Measurements from ENCODE around the gene ECM1.

The ECM1 gene

DNA sequence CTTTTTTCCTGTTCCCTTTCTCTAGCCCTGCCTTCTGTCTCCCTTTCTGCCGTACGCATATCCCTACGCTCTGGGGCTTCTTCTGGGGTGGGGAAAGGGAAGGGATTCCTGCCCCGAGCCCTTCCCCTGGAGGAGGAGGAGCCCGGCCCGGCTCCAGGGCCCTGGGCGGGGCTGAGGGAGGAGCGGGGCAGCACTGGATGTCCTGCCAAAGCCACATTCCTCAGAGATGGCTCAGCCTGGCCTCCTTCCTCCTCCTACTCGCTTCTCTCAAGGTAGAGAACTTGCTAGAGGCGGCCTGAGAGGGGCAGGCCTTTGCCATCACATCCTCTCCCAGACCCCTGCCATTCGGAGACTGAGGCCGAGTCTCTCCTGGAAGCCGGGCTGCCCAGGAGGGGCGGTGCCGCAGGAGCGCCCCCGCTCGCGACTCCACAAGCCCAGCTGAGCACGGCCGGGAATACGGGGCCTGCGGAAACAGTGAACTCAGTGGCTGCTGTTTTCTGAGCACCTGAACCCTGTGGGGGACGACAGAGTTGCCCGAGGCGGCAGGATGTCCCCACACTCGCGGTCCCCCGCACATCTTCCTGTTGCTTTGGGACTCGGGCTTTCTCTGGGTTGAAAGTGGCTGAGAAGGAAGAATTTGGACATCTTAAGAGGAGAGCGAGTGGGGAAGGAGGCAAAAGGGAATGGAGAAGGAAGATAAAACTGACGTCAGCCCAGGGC, 53.5 kb downstream of the ECM1 start:
- Mint-ChIP-seq H3K4me3 (peak overlapping the region; percentile 82), H3K9me3 (no peaks in the 10 kb centered on the region), H3K27me3 (no peaks in the 10 kb centered on the region), H3K27ac (peak overlapping the region; percentile 99), H3K36me3 (ENCODE audit: low read depth) (peaks cover 93% of the 10 kb centered on the region), H3K4me1 (ENCODE audit: low read depth) (peaks cover 88% of the 10 kb centered on the region)
- intact Hi-C loops (cut with micrococcal nuclease) = loop anchor here (1.0 to 5.0 kb wide), 3 partner anchors 9 to 61 kb away; partner anchors contain the start of gene MCL1

DNA sequence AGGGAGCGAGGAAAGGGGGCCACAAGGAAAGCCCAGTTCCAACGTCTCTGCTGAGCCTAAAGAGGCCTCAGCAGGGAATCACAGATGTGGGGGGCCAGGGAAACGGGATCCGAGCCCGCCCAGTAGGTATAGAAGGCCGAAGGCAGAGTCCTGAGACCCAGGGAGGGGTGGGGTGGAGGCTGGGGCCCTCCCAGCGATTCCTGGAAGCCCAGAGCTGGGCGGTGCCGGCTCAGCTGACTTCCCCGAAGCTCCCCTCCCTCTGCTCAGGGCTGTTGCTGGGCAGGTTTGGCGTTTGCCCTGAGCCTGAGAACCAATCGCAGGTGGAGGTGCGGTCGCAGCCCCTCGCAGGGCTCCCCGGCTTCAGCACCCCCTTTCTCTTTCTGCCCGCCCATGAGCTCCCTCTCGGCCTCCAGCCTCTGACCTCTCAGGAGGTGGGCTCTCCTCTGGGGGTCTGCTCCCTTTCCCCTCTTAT, 54.1 kb downstream of the ECM1 start:
- peak overlapping the region; percentile 99 for H3K27ac Mint-ChIP-seq
- peaks cover 88% of the 10 kb centered on the region for H3K4me1 Mint-ChIP-seq (ENCODE audit: low read depth)
- H3K27me3 Mint-ChIP-seq = no peaks in the 10 kb centered on the region
- H3K9me3 Mint-ChIP-seq = no peaks in the 10 kb centered on the region
- peaks cover 87% of the 10 kb centered on the region for H3K36me3 Mint-ChIP-seq (ENCODE audit: low read depth)
- intact Hi-C loops (cut with micrococcal nuclease) = loop anchor here (1.0 to 5.0 kb wide), 3 partner anchors 10 to 60 kb away; partner anchors contain the start of gene MCL1
- peak overlapping the region; percentile 82 for H3K4me3 Mint-ChIP-seq

DNA sequence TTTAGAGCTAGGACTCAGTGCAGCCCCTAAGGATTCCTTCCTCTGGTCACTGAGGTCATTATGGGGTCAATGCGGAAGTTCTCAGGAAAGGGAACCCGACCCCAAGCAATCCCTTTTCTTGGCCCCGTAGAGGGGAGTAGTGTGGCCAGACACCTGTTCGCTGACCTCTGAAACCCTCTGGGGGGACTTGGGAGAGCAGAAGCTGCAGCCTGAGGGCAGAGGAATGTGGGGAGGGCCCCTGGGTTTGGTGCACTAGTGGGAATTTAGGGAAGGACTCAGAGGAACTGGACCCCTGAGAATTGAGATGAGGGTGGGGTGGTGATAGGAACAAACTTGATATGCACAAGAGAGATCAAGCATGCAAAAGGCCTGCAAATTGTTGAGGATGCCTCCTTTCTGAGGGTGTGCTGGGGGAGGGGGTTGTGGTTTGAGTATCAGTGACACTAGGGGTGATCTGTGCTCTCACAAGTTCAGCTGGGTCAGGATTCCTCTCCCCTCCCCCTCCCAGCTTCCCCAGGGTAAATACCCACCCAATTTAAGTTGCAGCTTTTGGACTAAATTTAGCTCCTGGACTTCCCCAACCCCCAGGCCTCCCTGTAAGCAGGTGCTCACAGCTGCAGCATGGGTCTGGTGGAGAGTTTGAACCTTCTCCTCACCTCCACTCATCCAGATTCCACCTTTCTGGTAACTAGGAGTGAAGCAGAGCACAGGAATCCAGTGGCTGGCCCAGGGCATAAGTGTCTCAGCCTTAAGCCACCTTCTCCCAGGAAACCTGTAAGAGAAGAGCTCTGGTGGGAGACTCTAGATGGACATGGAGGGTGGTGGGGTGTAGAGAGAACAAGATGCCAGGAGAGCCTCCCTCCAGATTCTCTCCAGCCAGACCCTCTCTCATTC, 54.8 kb downstream of the ECM1 start:
- no peaks in the 10 kb centered on the region for H3K9me3 Mint-ChIP-seq
- H3K27ac Mint-ChIP-seq = peak overlapping the region; percentile 99
- H3K27me3 Mint-ChIP-seq = no peaks in the 10 kb centered on the region
- H3K36me3 Mint-ChIP-seq (ENCODE audit: low read depth) = peaks cover 81% of the 10 kb centered on the region
- H3K4me1 Mint-ChIP-seq (ENCODE audit: low read depth) = peaks cover 88% of the 10 kb centered on the region
- peak overlapping the region; percentile 82 for H3K4me3 Mint-ChIP-seq
- intact Hi-C loops (cut with micrococcal nuclease) = loop anchor here (5.0 kb wide), 1 partner anchor 60 kb away; no protein-coding TSS in a partner anchor

Data from dendritic cell treated with granulocyte-macrophage colony-stimulating factor and Interleukin-4, amounts not matched to agents 40 ng/mL and 50 ng/mL, for 4 days (primary cell).